GM12865 (cell line): ENCODE data around the gene APOL3.
"Not testable (repeated sequence)": the region's sequence is repeated elsewhere in the genome, so short reads cannot be mapped to it uniquely, and the experiment has no call there.

Experiments
- DNase-seq: peaks from one replicate; pipeline ENCODE4 v3.0.0; 2010; ENCODE audit warnings: low read depth
- H3K4me3 ChIP-seq: 2 replicates; pipeline ENCODE4 v1.5.1; 2011; ENCODE audit warnings: mild to moderate bottlenecking, low read depth, low read length, control low read depth
- CTCF ChIP-seq: IDR thresholded peaks from 2 replicates; pipeline ENCODE4 v1.5.1; 2011; ENCODE audit warnings: low read length, control low read depth, low read depth, inconsistent platforms; ENCODE audit not compliant: insufficient read depth; ENCODE audit errors: missing control alignments

Gene APOL3

DNA sequence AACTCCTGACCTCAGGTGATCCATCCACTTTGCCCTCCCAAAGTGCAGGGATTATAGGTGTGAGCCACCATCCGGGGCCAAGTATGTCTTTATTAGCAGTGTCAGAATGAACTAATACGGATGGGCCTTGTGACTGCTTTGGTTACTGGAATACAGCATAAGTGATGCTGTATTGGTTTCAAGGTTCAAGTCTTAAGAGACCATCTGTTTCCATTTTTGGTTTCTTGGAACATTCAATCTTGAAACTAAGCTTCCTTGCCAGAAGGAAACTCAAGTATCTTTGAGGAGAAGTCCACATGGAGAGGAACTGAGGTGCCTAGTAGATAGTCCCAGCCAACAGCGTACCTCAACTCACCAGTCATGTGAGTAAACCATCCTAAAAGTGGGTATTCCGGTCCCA is 58.8 kb downstream of the APOL3 start:
- no peak overlapping the region for H3K4me3 ChIP-seq
- no peak for DNase-seq
- no peak for TF ChIP-seq CTCF

DNA sequence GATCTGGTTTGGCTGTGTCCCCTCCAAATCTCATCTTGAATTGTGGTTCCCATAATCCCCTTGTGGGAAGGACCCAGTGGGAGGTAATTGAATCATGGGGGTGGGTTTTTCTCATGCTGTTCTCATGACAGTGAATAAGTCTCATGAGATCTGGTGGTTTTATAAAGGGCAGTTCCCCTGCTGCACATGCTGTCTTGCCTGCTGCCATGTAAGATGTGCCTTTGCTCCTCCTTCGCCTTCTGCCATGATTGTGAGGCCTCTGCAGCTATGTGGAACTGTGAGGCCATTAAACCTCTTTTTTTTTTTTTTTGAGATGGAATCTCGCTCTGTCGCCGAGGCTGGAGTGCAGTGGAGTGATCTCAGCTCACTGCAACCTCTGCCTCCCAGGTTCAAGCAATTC is 59.6 kb downstream of the APOL3 start:
- DNase-seq, H3K4me3 ChIP-seq: not testable (repeated sequence)

DNA sequence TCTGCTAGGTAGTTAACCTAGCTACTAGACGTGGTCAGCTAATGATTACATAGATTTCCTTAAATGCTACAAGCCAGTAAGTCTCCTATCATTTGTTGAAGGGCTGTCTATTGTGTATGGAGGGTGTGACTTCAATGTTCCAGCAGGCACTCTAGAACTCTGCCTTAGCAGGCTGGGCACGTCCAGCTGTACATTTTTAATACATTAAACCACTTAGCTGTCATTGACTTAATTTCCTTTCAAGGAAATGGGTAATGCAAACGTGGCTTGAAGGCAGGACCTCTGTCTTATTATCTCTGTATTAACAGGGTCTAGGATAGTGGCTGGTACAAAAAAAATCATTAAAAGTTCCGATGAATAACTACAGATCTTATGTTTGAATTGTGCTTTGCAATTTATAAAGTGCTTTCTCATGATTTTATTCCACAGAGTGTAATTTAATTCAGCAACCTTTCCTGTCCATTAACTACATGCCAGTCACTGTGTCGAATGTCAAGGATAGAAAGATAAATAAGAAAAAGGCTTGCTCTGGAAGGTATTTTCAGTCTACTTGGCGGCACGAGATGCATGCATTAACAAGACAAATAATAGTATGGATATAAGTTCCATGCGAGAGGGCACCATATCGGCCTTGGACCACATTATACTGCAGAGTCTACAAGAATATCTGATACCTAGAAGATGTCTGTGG is 60.3 kb downstream of the APOL3 start:
- H3K4me3 ChIP-seq = no peak overlapping the region
- TF ChIP-seq CTCF = no peak
- DNase-seq = no peak

DNA sequence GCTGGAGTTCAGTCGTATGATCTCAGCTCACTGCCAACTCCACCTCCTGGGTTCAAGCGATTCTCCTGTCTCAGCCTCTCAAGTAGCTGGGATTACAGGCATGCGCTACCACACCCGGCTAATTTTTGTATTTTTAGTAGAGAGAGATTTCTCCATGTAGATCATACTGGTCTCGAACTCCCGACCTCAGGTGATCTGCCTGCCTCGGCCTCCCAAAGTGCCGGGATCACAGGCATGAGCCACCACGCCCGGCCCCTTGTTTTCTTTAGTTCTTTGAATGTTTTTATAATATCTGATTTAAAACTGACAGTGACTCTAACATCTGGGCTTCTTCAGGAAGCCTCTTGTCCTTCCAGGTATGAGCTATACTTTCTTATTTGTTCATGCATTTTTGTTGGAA is 61.0 kb downstream of the APOL3 start:
- not testable (repeated sequence) for H3K4me3 ChIP-seq, DNase-seq

DNA sequence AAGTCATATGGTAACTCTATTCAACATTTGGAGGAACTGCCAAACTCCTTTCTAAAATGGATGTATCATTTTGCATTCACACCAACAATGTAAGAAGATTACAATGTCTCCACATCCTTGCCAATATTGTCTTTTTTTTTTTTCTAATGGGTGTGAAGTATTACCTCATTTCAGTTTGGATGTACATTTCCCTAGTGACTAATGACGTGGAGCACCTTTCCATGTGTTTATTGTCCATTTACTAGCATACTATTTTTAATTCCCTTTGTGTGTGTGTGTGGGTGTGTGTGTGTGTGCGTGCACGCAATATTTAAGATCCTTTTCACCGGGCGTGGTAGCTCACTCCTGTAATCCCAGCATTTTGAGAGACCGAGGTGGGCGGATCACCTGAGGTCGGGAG is 62.7 kb downstream of the APOL3 start:
- H3K4me3 ChIP-seq = no peak overlapping the region
- TF ChIP-seq CTCF = no peak
- no peak for DNase-seq

GRCh38 chr22:36090772-36091171 is 69.8 kb downstream of the APOL3 start:
- DNase-seq, H3K4me3 ChIP-seq: not testable (repeated sequence)
